HUDEP-2 (cell line): ENCODE data around the gene FOXI1.

Experiments
- DNase-seq, 76 experiments: peaks; one replicate each; lab custom pipeline; 2025; ENCODE audit not compliant: unreplicated experiment in 76 of 76; lab: John Stamatoyannopoulos, UW

The FOXI1 gene

GRCh38 chr5:170147753-170148264, 42.1 kb downstream of the FOXI1 start:
- no peak for DNase-seq

GRCh38 chr5:170148430-170149205, 42.9 kb downstream of the FOXI1 start:
- no peak for DNase-seq

GRCh38 chr5:170149206-170149515, 43.5 kb downstream of the FOXI1 start:
- no peak for DNase-seq

GRCh38 chr5:170150713-170151096, 45.0 kb downstream of the FOXI1 start:
- DNase-seq: no peak

GRCh38 chr5:170151097-170151831, 45.6 kb downstream of the FOXI1 start:
- peak in 67 of 76 experiments; percentile 5 to 85 (median 46) for DNase-seq

- DNase-seq: no peak
Measured at GRCh38 chr5:170152767-170153166, 47.1 kb downstream of the FOXI1 start.

GRCh38 chr5:170154297-170154696, 48.6 kb downstream of the FOXI1 start:
- no peak for DNase-seq

GRCh38 chr5:170154744-170155143, 49.0 kb downstream of the FOXI1 start:
- no peak for DNase-seq

GRCh38 chr5:170155771-170156170, 50.1 kb downstream of the FOXI1 start:
- no peak for DNase-seq

- DNase-seq: no peak
Measured at GRCh38 chr5:170159101-170159698, 53.5 kb downstream of the FOXI1 start.
